HUES64 (cell line): ENCODE measurements around the gene OTOGL.

ENCODE experiments used
- H3K27ac ChIP-seq: 2 replicates; pipeline ENCODE4 v1.7.0; 2013; ENCODE audit warnings: low read depth, low read length, inconsistent platforms
- H3K27me3 ChIP-seq: 2 replicates; pipeline ENCODE4 v1.6.1; 2013; ENCODE audit warnings: mild to moderate bottlenecking, low read length; ENCODE audit not compliant: insufficient read depth
- H3K36me3 ChIP-seq: 2 replicates; pipeline ENCODE4 v1.6.1; 2013; ENCODE audit warnings: mild to moderate bottlenecking, low read length; ENCODE audit not compliant: insufficient read depth
- H3K4me1 ChIP-seq: 2 replicates; pipeline ENCODE4 v1.6.1; 2013; ENCODE audit warnings: mild to moderate bottlenecking, low read length, moderate library complexity; ENCODE audit not compliant: insufficient read depth
- H3K4me3 ChIP-seq: 2 replicates; pipeline ENCODE4 v1.5.1; 2013; ENCODE audit warnings: mild to moderate bottlenecking, low read length, moderate library complexity
- H3K9ac ChIP-seq: 2 replicates; pipeline ENCODE4 v1.6.1; 2013; ENCODE audit warnings: mild to moderate bottlenecking, low read depth, low read length
- H3K9me3 ChIP-seq: 2 replicates; pipeline ENCODE4 v1.6.1; 2013; ENCODE audit warnings: low read depth, low read length; ENCODE audit not compliant: insufficient read depth
- WGBS: fragments of 150-250, 120-280 bp; methylation state at CpG from one replicate; pipeline ENCODE4 v1.1.7; 2013; ENCODE audit warnings: missing lambda C conversion rate; 5-methylcytosine and 5-hydroxymethylcytosine counted together

OTOGL gene

DNA sequence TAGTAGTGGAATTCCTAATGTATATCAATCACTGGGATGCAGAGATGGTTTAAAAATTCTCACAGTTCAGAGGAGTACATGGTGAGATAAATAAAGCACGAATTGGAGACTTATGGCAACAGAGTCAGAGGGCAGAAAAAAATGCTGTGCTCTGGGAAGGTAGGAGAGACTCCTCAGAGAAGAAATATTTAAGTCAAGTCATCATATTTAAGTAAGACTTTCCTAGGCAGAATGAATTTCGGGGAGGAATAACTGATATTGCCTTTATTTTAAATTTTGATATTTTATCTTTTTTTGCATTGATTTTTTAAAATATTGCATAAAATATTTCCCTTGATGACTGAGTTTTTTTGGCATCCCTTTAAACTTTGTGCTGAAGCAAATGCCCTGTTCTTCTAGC lies 67.4 kb downstream of the OTOGL start:
- WGBS, result 92% methylated on average over 1 of the region's 2 CpGs
- Histone ChIP-seq H3K4me1 (no peaks in the 10 kb centered on the region), H3K4me3 (no peak overlapping the region), H3K36me3 (no peaks in the 10 kb centered on the region), H3K9me3 (no peaks in the 10 kb centered on the region), H3K27ac (no peak overlapping the region), H3K27me3 (no peaks in the 10 kb centered on the region), H3K9ac (no peak overlapping the region)

DNA sequence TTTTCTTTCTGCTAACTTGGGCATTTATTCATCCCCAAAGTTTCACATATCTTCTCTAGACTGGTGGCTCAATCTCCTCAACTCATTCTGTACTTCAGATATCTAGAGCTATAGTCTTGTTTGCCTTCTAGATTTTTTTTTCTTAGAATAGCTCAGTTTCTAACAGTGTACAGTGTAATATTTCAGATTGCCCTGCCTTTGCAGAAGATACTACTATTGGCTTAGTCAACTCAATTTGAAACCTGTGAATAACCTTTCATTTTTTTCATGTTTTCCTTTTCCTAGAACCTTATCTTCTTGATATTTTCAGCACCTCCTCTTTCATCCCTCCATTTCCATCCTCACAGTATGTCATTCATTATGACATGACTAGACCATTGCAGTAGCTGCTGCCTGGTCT lies 69.6 kb downstream of the OTOGL start:
- no peak overlapping the region for H3K27ac ChIP-seq
- no peaks in the 10 kb centered on the region for H3K36me3 ChIP-seq
- H3K27me3 ChIP-seq, result no peaks in the 10 kb centered on the region
- H3K9me3 ChIP-seq, result no peaks in the 10 kb centered on the region
- no peak overlapping the region for H3K9ac ChIP-seq
- H3K4me1 ChIP-seq, result peaks cover 9% of the 10 kb centered on the region
- no peak overlapping the region for H3K4me3 ChIP-seq

DNA sequence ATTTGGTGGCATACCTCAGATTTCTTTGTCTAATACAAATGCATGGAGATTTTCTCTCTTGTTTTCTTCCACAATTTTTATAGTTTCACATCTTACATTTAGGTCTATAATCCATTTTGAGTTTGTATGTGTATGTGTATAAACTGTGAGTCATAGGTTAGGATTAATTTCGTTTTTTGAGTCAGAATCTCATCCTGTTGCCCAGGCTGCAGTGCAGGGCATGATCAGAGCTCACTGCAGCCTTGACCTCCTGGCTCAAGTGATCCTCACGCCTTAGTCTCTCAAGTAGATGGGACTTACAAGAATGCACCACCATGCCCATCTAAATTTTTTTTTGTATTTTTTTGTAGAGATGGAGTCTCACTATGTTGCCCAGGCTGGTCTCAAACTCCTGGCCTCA lies 71.6 kb downstream of the OTOGL start:
- Histone ChIP-seq H3K4me3 (no peak overlapping the region), H3K27ac (no peak overlapping the region), H3K9ac (no peak overlapping the region), H3K9me3 (no peaks in the 10 kb centered on the region), H3K27me3 (no peaks in the 10 kb centered on the region), H3K4me1 (peaks cover 9% of the 10 kb centered on the region), H3K36me3 (no peaks in the 10 kb centered on the region)
- WGBS, result 85% methylated on average over 2 of the region's 2 CpGs

DNA sequence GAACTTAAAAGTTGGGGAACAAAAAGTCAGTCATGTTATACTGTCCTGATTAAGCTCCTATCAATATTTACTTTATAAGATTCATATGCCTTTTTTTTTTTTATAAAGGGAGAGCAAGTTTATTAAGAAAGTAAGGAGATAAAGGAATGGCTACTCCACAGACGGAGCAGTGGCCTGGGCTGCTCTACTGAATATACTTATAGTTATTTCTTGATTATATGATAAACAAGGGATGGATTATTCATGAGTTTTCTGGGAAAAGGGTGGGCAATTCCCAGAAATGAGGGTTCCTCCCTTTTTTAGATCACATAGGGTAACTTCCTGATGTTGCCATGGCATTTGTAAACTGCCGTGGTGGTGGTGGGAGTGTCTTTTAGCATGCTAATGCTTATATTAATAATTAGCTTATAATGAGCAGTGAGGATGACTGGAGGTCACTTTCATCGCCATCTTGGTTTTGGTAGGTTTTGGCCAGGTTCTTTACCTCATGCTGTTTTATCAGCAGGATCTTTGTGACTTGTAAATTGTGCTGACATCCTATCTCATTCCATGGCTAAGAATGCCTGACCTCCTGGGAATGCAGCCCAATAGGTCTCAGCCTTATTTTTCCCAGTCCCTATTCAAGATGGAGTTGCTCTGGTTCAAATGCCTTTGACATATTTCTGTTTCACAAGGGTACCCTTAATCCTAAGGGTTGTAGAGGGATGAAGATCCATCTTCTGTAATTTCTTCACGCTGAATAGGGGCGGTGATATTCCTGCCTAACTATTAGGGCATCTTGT lies 73.9 kb downstream of the OTOGL start:
- WGBS, result 70% methylated on average over 3 of the region's 5 CpGs
- H3K27me3 ChIP-seq, result no peaks in the 10 kb centered on the region
- no peak overlapping the region for H3K9ac ChIP-seq
- no peak overlapping the region; the same call in 1 of the 2 replicates for H3K27ac ChIP-seq
- no peak overlapping the region for H3K4me3 ChIP-seq
- no peaks in the 10 kb centered on the region for H3K36me3 ChIP-seq
- no peaks in the 10 kb centered on the region for H3K9me3 ChIP-seq
- peaks cover 9% of the 10 kb centered on the region for H3K4me1 ChIP-seq

DNA sequence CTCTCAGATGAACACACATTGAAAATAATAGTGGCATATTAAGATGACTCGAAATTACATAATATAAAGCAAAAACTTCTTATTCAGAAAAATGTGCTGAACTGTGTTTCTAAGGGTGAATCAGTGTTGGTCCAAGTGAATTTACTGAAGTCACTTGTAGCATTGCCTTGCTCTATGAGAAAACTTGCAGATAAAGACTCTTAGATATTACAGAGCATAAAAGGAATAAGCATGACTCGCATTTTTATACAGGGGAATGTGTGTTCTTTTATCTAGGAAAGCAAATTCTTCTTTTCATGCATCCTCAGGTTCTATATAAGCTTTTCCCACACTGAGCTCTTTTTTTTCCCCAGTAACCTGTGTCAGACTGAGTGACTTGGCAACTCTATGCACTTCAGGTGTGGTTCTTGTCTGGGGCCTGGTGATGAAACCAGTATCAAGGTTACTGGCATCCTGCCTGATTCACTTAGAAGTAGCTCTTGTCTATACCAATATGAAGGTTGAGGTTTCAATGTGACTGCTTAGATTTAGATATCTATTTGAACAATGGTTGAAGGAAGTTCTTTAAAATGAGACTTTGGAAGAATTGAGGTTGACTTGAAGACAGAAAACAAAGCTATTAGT lies 76.1 kb downstream of the OTOGL start:
- peaks cover 9% of the 10 kb centered on the region for H3K4me1 ChIP-seq
- H3K36me3 ChIP-seq, result no peaks in the 10 kb centered on the region
- no CpG with 5 or more reads among the region's 2 CpGs for WGBS
- no peak overlapping the region for H3K9ac ChIP-seq
- no peak overlapping the region for H3K27ac ChIP-seq
- H3K9me3 ChIP-seq, result no peaks in the 10 kb centered on the region
- H3K4me3 ChIP-seq, result no peak overlapping the region
- no peaks in the 10 kb centered on the region for H3K27me3 ChIP-seq

DNA sequence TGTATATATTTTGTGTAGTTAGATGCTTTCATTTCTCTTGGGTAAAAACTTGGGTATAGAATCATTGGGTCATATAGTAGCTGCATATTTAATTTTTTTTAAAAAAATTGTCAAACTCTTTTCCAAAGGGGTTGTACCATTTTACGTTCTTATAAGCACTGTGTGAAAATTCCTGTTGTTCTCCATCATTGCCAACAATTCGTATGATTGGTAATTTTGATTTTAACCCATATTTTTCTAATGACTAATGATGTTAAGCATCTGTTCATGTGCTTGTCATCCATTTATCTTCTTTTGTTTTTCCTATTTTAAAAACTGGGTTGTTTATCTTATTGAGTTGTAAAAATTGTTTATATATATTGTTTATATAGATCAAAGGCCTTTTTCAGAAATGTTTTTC lies 77.4 kb downstream of the OTOGL start:
- Histone ChIP-seq H3K4me1 (peaks cover 9% of the 10 kb centered on the region), H3K4me3 (no peak overlapping the region), H3K9ac (no peak overlapping the region), H3K9me3 (no peaks in the 10 kb centered on the region), H3K36me3 (no peaks in the 10 kb centered on the region), H3K27me3 (no peaks in the 10 kb centered on the region), H3K27ac (no peak overlapping the region)
- WGBS, result 100% methylated on average over 2 of the region's 2 CpGs

DNA sequence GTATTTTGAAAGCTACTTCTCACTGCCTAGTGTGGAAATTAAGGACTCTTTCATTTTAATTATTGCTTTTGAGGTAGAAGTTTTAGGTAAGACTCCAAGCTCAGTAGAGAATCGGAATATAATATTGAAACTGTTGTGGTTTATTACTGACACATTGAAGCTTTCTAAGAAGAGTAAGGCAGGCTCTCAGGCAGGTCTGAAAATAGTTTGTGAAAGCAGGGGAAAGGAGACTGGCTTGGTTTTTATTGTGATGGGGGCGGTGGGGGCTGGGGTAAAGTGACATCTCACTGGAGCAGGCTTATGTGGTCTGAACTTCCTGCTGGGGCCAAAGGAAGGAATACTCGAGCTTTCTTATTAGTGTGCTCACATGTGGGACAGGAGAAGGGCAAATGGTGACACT lies 79.5 kb downstream of the OTOGL start:
- WGBS, result 72% methylated on average over 3 of the region's 3 CpGs
- Histone ChIP-seq H3K9ac (no peak overlapping the region), H3K27me3 (no peaks in the 10 kb centered on the region), H3K4me1 (peaks cover under 1% of the 10 kb centered on the region; the same call in 1 of the 2 replicates), H3K36me3 (no peaks in the 10 kb centered on the region), H3K4me3 (no peak overlapping the region), H3K9me3 (no peaks in the 10 kb centered on the region), H3K27ac (no peak overlapping the region)

DNA sequence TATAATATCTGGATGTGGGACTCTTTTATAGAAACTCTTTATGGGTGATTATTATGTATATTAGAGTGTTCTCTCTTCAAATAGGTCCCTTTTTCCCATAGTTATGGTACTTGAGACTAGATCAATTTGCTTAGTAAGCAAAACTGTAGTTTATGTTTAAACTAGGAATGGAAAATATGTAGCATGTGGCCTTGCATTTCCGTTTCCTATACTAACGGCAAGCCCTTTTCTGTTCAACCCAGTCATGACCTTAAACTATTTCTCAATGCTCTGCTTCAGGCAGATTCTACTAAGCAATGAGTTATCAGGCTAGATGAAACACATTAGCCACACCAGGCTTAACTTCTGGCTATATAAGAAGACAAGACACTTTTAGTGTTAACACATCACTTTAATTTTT lies 84.6 kb downstream of the OTOGL start:
- Histone ChIP-seq H3K27me3 (no peaks in the 10 kb centered on the region), H3K4me1 (no peaks in the 10 kb centered on the region), H3K9ac (no peak overlapping the region), H3K9me3 (no peaks in the 10 kb centered on the region), H3K27ac (no peak overlapping the region), H3K36me3 (no peaks in the 10 kb centered on the region), H3K4me3 (no peak overlapping the region)
- 87% methylated on average over 2 of the region's 2 CpGs for WGBS

DNA sequence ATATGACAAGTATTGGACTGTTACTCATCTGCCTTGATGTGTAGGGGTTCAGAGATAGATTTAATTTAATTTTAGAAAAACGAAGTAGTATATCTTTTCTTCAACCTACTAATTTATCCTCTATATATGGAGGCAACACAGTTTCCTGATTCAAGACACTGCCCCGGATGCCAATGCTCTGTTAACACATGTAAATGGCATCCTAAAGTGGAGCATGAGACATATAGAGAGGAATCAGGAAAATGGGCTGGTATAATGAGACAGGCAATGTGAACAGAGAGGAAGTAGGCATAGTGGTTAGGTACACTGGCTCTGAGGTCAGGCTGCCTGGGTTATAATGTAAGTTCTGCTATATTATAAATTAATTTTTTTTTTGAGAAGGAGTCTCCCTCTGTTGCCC lies 85.6 kb downstream of the OTOGL start:
- Histone ChIP-seq H3K27me3 (no peaks in the 10 kb centered on the region), H3K4me1 (no peaks in the 10 kb centered on the region), H3K4me3 (no peak overlapping the region), H3K27ac (no peak overlapping the region), H3K36me3 (no peaks in the 10 kb centered on the region), H3K9ac (no peak overlapping the region), H3K9me3 (no peaks in the 10 kb centered on the region)
- 92% methylated on average over 1 of the region's 2 CpGs for WGBS

DNA sequence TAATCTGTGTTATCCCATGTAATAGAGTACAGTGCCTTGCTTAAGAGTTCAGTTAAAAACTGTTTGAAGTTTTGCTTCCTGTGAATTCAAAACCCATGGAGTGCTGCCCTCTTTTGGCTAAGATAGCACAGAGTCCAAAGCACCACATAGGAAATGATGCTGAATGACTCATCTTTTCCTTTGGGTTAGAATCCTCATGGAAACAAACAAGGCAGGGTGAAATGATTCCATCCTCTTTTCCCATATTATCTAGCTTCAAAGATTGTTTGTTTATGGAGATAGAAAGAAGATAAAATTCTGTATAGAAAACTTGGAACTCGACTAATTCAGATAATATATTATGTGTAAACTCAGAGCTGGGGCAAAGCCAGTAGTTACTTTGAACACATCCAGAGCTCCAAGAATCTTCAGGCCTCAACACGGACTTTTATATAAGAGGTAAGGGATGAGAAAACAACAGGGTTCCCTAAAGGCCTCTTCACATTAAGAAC lies 87.4 kb downstream of the OTOGL start:
- Histone ChIP-seq H3K36me3 (no peaks in the 10 kb centered on the region), H3K4me3 (no peak overlapping the region), H3K4me1 (no peaks in the 10 kb centered on the region), H3K9me3 (no peaks in the 10 kb centered on the region), H3K27ac (no peak overlapping the region), H3K9ac (no peak overlapping the region), H3K27me3 (no peaks in the 10 kb centered on the region)
- 60% methylated on average over 1 of the region's 2 CpGs for WGBS

DNA sequence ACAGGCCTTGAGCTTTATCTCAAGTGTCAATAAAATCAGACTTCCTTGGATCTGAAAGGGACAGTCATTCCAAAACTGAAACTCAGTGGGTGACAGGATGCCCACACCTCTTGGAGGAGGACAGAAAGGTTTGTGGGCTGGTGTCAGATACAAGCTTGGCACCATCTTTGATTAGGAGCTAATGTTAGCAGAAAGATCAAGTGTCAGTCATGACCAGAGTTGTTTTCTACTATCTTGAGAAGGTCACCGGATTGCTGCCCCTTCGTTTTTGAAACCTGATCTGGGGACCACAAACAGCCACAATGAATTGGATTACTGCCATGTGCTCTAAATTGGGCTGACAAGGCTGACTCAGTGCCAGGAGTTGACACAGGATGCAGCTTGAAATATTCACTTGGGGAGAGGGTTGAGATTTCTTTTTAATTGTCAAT lies 88.3 kb downstream of the OTOGL start:
- H3K27me3 ChIP-seq, result no peaks in the 10 kb centered on the region
- H3K9me3 ChIP-seq, result no peaks in the 10 kb centered on the region
- H3K27ac ChIP-seq, result no peak overlapping the region
- H3K36me3 ChIP-seq, result no peaks in the 10 kb centered on the region
- no peak overlapping the region for H3K4me3 ChIP-seq
- WGBS, result 73% methylated on average over 2 of the region's 2 CpGs
- H3K9ac ChIP-seq, result no peak overlapping the region
- no peaks in the 10 kb centered on the region for H3K4me1 ChIP-seq
